GM12878 (cell line): ENCODE results near the gene NINL. TPM values are rescaled to one million over a fixed set of nuclear protein-coding genes. Genes with fewer than 3 reads are reported as not detected.

Experiments
- BMI1 ChIP-seq: fragments of 450-650 bp; IDR thresholded peaks from 2 replicates; pipeline ENCODE4 v1.6.1; 2016; ENCODE audit warnings: mild to moderate bottlenecking, moderate library complexity, borderline replicate concordance
- CBFB ChIP-seq: IDR thresholded peaks from 2 replicates; pipeline ENCODE4 v1.6.1; 2016; ENCODE audit warnings: antibody characterized with exemption, low read depth
- DPF2 ChIP-seq: fragments of 450-650 bp; IDR thresholded peaks from 2 replicates; pipeline ENCODE4 v1.6.1; 2017; ENCODE audit warnings: mild to moderate bottlenecking
- ELK1 ChIP-seq: IDR thresholded peaks from 2 replicates; pipeline ENCODE4 v1.6.1; 2012; ENCODE audit warnings: low read depth, low read length, improper control_type of control experiment
- GABPA ChIP-seq: IDR thresholded peaks from 2 replicates; pipeline ENCODE4 v1.6.1; 2014; ENCODE audit warnings: antibody characterized with exemption, low read depth, mild to moderate bottlenecking, inconsistent platforms
- GATAD2B ChIP-seq: fragments of 450-650 bp; conservative IDR thresholded peaks from 2 replicates; pipeline ENCODE4 v1.6.1; 2017; ENCODE audit warnings: low read depth, mild to moderate bottlenecking, moderate library complexity
- HDAC2 ChIP-seq: fragments of 200-600 bp; sonication (generic); IDR thresholded peaks from 2 replicates; pipeline ENCODE4 v1.6.1; 2017
- HDGF ChIP-seq: fragments of 450-650 bp; IDR thresholded peaks from 2 replicates; pipeline ENCODE4 v1.6.1; 2016; ENCODE audit warnings: antibody characterized with exemption
- IRF4 ChIP-seq: IDR thresholded peaks from 2 replicates; pipeline ENCODE4 v1.6.1; 2011; ENCODE audit warnings: low read depth, low read length
- JUND ChIP-seq: IDR thresholded peaks from 2 replicates; pipeline ENCODE4 v1.6.1; 2012; ENCODE audit warnings: low read depth, mild to moderate bottlenecking, low read length, improper control_type of control experiment, moderate library complexity
- LARP7 ChIP-seq: fragments of 450-650 bp; IDR thresholded peaks from 2 replicates; pipeline ENCODE4 v1.6.1; 2017; ENCODE audit warnings: mild to moderate bottlenecking
- MTA2 ChIP-seq: fragments of 450-650 bp; IDR thresholded peaks from 2 replicates; pipeline ENCODE4 v1.6.1; 2016; ENCODE audit warnings: low read depth, mild to moderate bottlenecking, moderate library complexity
- NFXL1 ChIP-seq: fragments of 450-650 bp; IDR thresholded peaks from 2 replicates; pipeline ENCODE4 v1.6.1; 2017; ENCODE audit warnings: antibody characterized with exemption, mild to moderate bottlenecking, borderline replicate concordance
- NFYA ChIP-seq: IDR thresholded peaks from 2 replicates; pipeline ENCODE4 v1.6.1; 2011; ENCODE audit warnings: low read depth, mild to moderate bottlenecking, low read length, improper control_type of control experiment, borderline replicate concordance
- NR2C2 ChIP-seq: IDR thresholded peaks from 2 replicates; pipeline ENCODE4 v1.6.1; 2011; ENCODE audit warnings: borderline replicate concordance, low read depth; ENCODE audit not compliant: control insufficient read depth, insufficient read length
- NR2F1 ChIP-seq: fragments of 450-650 bp; conservative IDR thresholded peaks from 2 replicates; pipeline ENCODE4 v1.6.1; 2017; ENCODE audit warnings: mild to moderate bottlenecking
- POLR2AphosphoS5 ChIP-seq: IDR thresholded peaks from 2 replicates; pipeline ENCODE4 v1.6.1; 2011; ENCODE audit warnings: mild to moderate bottlenecking, low read length, inconsistent platforms
- RAD51 ChIP-seq: fragments of 450-650 bp; IDR thresholded peaks from 2 replicates; pipeline ENCODE4 v1.6.1; 2016; ENCODE audit warnings: moderate library complexity, mild to moderate bottlenecking, inconsistent platforms
- RB1 ChIP-seq: fragments of 450-650 bp; formaldehyde crosslinking; IDR thresholded peaks from 2 replicates; pipeline ENCODE4 v1.6.1; 2017; ENCODE audit warnings: mild to moderate bottlenecking, borderline replicate concordance
- RUNX3 ChIP-seq: IDR thresholded peaks from 2 replicates; pipeline ENCODE4 v1.6.1; 2012; ENCODE audit warnings: low read length, inconsistent platforms
- SIN3A ChIP-seq: IDR thresholded peaks from 2 replicates; pipeline ENCODE4 v1.6.1; 2012; ENCODE audit warnings: low read depth, low read length, improper control_type of control experiment
- SP1 ChIP-seq: IDR thresholded peaks from one replicate; pipeline ENCODE4 v1.6.1; 2011; ENCODE audit warnings: low read depth, low read length
- SREBF2 ChIP-seq: IDR thresholded peaks from 2 replicates; pipeline ENCODE4 v1.6.1; 2012; ENCODE audit warnings: mild to moderate bottlenecking, low read length
- STAT1 ChIP-seq: fragments of 450-650 bp; conservative IDR thresholded peaks from 2 replicates; pipeline ENCODE4 v1.6.1; 2014; ENCODE audit warnings: antibody characterized with exemption, mild to moderate bottlenecking
- STAT3 ChIP-seq: IDR thresholded peaks from 2 replicates; pipeline ENCODE4 v1.6.1; 2011; ENCODE audit warnings: low read depth, low read length, improper control_type of control experiment
- TCF12 ChIP-seq: IDR thresholded peaks from 2 replicates; pipeline ENCODE4 v1.6.1; 2011; ENCODE audit warnings: low read depth, mild to moderate bottlenecking, low read length
- YBX1 ChIP-seq: fragments of 450-650 bp; IDR thresholded peaks from 2 replicates; pipeline ENCODE4 v1.6.1; 2016; ENCODE audit warnings: antibody characterized with exemption
- polyA plus RNA-seq, 11 experiments: library from polyadenylated mRNA; depleted of rRNA in 4 of 11; unstranded in 6 of 11; stranded (reverse) in 5 of 11; fragments of >200 nt; fragmentation: Nextera tagmentation in 4 of 11; fragmentation: Illumina TruSeq in 1 of 11; extraction: Ambion mirVana in 4 of 11; extraction: Trizol in 1 of 11; gene quantifications; 1 replicate in 1 of 11; 2 replicates in 10 of 11; pipeline versions ENCODE4 v1.2.1 to v1.2.3, GENCODE V29; 2011 to 2016; ENCODE audit warnings: inconsistent platforms in 2 of 11, missing spikeins in 2 of 11, low read depth in 1 of 11
- total RNA-seq, 4 experiments: library from RNA; depleted of rRNA in 3 of 4; stranded (reverse); fragments of >200 nt in 3 of 4; fragmentation: Illumina TruSeq in 1 of 4; extraction: Trizol in 1 of 4; gene quantifications; 2 replicates each; pipeline versions ENCODE4 v1.2.1 to v1.2.3, GENCODE V29; 2013 to 2021
- TF ChIP-seq, protein P1 (sequence below), 3 experiments: IDR thresholded peaks in 2 of 3; conservative IDR thresholded peaks in 1 of 3; 2 replicates each; pipeline ENCODE4 v1.5.1; 2011; ENCODE audit warnings: low read depth in 3 of 3, low read length in 3 of 3, mild to moderate bottlenecking in 3 of 3, control low read depth in 2 of 3, moderate library complexity in 2 of 3, inconsistent platforms in 1 of 3, mixed read lengths in 1 of 3; ENCODE audit not compliant: control insufficient read depth in 2 of 3, insufficient read depth in 1 of 3; ENCODE audit errors: extremely low read depth in 1 of 3
- TF ChIP-seq, protein P2 (sequence below): fragments of 150-350 bp; IDR thresholded peaks from 2 replicates; pipeline ENCODE4 v1.6.1; 2014; ENCODE audit warnings: mild to moderate bottlenecking, low read depth, low read length

The NINL gene
- total and polyA plus RNA-seq, 10 of the 15 experiments (the other 5 are each of a cell fraction or from before 2014, with no cell fraction given) = 0.04 to 0.77 (median 0.23) TPM; not detected in 1

- TF ChIP-seq SIN3A (no peak; the same call in 1 of the 2 replicates), JUND (no peak), HDAC2 (no peak), DPF2 (peak; percentile 32), TCF12 (no peak), RUNX3 (peak; percentile 74), IRF4 (no peak), STAT1 (no peak), MTA2 (no peak), GABPA (no peak), RAD51 (no peak), RB1 (no peak), GATAD2B (0 out of 2 replicates have a peak, but pooled peaks have one; percentile 18), HDGF (no peak), YBX1 (no peak), ELK1 (no peak), POLR2AphosphoS5 (peak; percentile 97), BMI1 (no peak), SREBF2 (no peak), CBFB (peak; percentile 93), SP1 (no peak), LARP7 (peak; percentile 52; the same call in 1 of the 2 replicates), NFXL1 (no peak), STAT3 (no peak), NR2F1 (peak; percentile 8), NR2C2 (no peak), NFYA (no peak)
- TF ChIP-seq, protein P1, sequence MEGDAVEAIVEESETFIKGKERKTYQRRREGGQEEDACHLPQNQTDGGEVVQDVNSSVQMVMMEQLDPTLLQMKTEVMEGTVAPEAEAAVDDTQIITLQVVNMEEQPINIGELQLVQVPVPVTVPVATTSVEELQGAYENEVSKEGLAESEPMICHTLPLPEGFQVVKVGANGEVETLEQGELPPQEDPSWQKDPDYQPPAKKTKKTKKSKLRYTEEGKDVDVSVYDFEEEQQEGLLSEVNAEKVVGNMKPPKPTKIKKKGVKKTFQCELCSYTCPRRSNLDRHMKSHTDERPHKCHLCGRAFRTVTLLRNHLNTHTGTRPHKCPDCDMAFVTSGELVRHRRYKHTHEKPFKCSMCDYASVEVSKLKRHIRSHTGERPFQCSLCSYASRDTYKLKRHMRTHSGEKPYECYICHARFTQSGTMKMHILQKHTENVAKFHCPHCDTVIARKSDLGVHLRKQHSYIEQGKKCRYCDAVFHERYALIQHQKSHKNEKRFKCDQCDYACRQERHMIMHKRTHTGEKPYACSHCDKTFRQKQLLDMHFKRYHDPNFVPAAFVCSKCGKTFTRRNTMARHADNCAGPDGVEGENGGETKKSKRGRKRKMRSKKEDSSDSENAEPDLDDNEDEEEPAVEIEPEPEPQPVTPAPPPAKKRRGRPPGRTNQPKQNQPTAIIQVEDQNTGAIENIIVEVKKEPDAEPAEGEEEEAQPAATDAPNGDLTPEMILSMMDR (IDR thresholded peaks at IDR 0.05 in 2 of 3, conservative IDR thresholded peaks at IDR 0.05 in 1 of 3; ENCODE audit: control insufficient read depth in 2 of 3, extremely low read depth in 1 of 3, insufficient read depth in 1 of 3, low read depth in 3 of 3, low read length in 3 of 3) = 0 out of 6 replicates have a peak, but pooled peaks of 1 of the 3 experiments have one; percentile 10
- TF ChIP-seq, protein P2, sequence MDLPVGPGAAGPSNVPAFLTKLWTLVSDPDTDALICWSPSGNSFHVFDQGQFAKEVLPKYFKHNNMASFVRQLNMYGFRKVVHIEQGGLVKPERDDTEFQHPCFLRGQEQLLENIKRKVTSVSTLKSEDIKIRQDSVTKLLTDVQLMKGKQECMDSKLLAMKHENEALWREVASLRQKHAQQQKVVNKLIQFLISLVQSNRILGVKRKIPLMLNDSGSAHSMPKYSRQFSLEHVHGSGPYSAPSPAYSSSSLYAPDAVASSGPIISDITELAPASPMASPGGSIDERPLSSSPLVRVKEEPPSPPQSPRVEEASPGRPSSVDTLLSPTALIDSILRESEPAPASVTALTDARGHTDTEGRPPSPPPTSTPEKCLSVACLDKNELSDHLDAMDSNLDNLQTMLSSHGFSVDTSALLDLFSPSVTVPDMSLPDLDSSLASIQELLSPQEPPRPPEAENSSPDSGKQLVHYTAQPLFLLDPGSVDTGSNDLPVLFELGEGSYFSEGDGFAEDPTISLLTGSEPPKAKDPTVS = no peak
These were observed 38.6 kb upstream of the NINL start, which contains the start of gene NANP (continued) for GRCh38 chr20:25623736-25624499.
